ENCODE measurements around the gene METTL23. TPM values are rescaled to one million over a fixed set of nuclear protein-coding genes. Genes with fewer than 3 reads are reported as not detected.
A peak's percentile ranks its signal among the peaks of the same experiment; 100 is the strongest.

The METTL23 gene
- polyA plus RNA-seq, 1 donor from 2014 or later = 59.8 TPM

DNA sequence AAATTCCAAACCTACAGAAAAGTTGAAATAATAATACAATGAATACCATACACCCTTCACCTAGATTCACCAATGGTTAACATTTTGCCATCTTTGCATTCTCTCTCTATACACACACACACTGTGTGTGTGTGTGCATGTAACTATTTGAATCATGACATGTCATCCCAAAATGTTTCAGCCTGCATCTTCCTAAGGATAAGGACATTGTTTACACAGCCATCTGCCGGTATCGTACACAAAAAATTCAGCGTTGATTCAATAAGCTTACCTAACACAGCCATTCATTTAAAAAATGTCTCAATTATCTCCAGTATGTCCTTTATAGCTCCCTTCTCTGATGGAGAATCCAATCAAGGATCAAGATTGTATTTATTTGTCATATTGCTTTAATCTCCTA, 19.8 kb upstream of the METTL23 start:
- Histone ChIP-seq H2AFZ (ENCODE audit: low read depth, low read length) (no peak overlapping the region), H3K27me3 (ENCODE audit: insufficient read depth, low read depth, low read length) (no peaks in the 10 kb centered on the region), H3K27ac (ENCODE audit: low read length) (no peak overlapping the region), H3K9me2 (ENCODE audit: insufficient read depth, low read length) (no peaks in the 10 kb centered on the region), H3K9ac (ENCODE audit: low read length) (no peak overlapping the region), H3K4me2 (ENCODE audit: low read length) (no peak overlapping the region), H3K79me2 (replicated peaks; ENCODE audit: insufficient read depth, low read length) (peaks cover 30% of the 10 kb centered on the region), H3K4me3 (ENCODE audit: low read length) (no peak overlapping the region), H3K9me3 (ENCODE audit: low read length) (no peaks in the 10 kb centered on the region), H3F3A (ENCODE audit: insufficient read depth, low read length, poor library complexity, severe bottlenecking) (no peaks in the 10 kb centered on the region), H4K20me1 (ENCODE audit: insufficient read depth) (no peaks in the 10 kb centered on the region), H3K36me3 (ENCODE audit: insufficient read depth, low read length) (no peaks in the 10 kb centered on the region)
- no peak for TF ChIP-seq POLR2AphosphoS5 (IDR thresholded peaks at IDR 0.05)
- TF ChIP-seq, protein P1, sequence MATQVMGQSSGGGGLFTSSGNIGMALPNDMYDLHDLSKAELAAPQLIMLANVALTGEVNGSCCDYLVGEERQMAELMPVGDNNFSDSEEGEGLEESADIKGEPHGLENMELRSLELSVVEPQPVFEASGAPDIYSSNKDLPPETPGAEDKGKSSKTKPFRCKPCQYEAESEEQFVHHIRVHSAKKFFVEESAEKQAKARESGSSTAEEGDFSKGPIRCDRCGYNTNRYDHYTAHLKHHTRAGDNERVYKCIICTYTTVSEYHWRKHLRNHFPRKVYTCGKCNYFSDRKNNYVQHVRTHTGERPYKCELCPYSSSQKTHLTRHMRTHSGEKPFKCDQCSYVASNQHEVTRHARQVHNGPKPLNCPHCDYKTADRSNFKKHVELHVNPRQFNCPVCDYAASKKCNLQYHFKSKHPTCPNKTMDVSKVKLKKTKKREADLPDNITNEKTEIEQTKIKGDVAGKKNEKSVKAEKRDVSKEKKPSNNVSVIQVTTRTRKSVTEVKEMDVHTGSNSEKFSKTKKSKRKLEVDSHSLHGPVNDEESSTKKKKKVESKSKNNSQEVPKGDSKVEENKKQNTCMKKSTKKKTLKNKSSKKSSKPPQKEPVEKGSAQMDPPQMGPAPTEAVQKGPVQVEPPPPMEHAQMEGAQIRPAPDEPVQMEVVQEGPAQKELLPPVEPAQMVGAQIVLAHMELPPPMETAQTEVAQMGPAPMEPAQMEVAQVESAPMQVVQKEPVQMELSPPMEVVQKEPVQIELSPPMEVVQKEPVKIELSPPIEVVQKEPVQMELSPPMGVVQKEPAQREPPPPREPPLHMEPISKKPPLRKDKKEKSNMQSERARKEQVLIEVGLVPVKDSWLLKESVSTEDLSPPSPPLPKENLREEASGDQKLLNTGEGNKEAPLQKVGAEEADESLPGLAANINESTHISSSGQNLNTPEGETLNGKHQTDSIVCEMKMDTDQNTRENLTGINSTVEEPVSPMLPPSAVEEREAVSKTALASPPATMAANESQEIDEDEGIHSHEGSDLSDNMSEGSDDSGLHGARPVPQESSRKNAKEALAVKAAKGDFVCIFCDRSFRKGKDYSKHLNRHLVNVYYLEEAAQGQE (IDR thresholded peaks at IDR 0.05; ENCODE audit: borderline replicate concordance) = no peak
- TF ChIP-seq TAF1 (IDR thresholded peaks at IDR 0.05; ENCODE audit: low read depth) = no peak
- no peak for TF ChIP-seq MXI1 (conservative IDR thresholded peaks at IDR 0.05; ENCODE audit: poor library complexity, severe bottlenecking)
- no peak for TF ChIP-seq EZH2 (IDR thresholded peaks at IDR 0.05; ENCODE audit: borderline replicate concordance, insufficient read depth, low read length, poor library complexity, severe bottlenecking)
- no peak for TF ChIP-seq SMC3 (conservative IDR thresholded peaks at IDR 0.05; ENCODE audit: poor library complexity)
- TF ChIP-seq RAD21 (conservative IDR thresholded peaks at IDR 0.05) = no peak
- no peak for TF ChIP-seq EP300 (conservative IDR thresholded peaks at IDR 0.05; ENCODE audit: poor library complexity, severe bottlenecking)
- TF ChIP-seq, protein P2, sequence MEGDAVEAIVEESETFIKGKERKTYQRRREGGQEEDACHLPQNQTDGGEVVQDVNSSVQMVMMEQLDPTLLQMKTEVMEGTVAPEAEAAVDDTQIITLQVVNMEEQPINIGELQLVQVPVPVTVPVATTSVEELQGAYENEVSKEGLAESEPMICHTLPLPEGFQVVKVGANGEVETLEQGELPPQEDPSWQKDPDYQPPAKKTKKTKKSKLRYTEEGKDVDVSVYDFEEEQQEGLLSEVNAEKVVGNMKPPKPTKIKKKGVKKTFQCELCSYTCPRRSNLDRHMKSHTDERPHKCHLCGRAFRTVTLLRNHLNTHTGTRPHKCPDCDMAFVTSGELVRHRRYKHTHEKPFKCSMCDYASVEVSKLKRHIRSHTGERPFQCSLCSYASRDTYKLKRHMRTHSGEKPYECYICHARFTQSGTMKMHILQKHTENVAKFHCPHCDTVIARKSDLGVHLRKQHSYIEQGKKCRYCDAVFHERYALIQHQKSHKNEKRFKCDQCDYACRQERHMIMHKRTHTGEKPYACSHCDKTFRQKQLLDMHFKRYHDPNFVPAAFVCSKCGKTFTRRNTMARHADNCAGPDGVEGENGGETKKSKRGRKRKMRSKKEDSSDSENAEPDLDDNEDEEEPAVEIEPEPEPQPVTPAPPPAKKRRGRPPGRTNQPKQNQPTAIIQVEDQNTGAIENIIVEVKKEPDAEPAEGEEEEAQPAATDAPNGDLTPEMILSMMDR (IDR thresholded peaks at IDR 0.05; ENCODE audit: poor library complexity, severe bottlenecking) = no peak

DNA sequence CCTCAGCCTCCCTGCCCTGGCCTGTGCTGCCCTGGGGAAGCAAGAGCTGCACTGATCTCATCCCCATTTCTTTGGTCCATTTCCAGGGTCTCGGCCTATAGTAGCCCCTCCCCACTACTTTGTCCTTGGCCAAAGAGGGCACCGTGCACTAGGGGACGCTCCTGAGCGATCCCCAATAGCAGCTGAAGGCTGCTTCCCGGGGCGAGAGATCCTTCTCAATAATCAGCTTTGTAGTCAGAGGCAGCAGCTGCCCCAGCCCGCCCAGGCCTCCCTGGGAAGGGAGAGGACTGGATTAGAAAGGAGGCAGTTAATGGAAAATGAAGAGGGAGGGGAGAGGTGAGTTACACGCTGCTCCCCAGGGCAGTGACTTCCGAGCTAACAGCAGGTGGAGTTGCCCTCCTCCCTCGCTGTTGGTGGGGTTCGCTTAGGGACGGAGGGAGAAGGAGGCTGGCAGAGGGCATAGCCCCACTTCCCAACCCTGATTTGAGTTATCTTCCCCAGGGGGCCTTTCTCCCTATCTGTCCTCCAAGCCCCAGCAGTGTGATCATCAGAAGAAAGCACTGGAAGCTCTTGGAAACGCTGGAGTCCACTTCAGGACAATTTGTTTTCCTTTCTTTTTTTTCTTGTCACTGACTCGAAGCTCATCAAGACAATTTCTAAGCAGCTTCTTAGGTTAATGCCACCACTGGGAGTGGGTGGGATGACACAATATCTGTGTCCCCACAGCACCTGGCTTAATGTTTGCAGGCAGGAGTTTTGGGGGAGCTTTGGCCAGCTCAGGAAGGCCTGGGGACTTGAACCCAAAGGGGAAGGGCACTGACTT, 18.4 kb upstream of the METTL23 start:
- H2AFZ ChIP-seq (ENCODE audit: low read depth, low read length) = no peak overlapping the region
- no peaks in the 10 kb centered on the region for H3K27me3 ChIP-seq (ENCODE audit: insufficient read depth, low read depth, low read length)
- peak overlapping the region; percentile 16 for H3K27ac ChIP-seq (ENCODE audit: low read length)
- H3K4me2 ChIP-seq (ENCODE audit: low read length) = no peak overlapping the region
- H3K79me2 ChIP-seq (replicated peaks; ENCODE audit: insufficient read depth, low read length) = peaks cover 23% of the 10 kb centered on the region
- H3K9me3 ChIP-seq (ENCODE audit: low read length) = no peaks in the 10 kb centered on the region
- H3K4me3 ChIP-seq (ENCODE audit: low read length) = peak overlapping the region; percentile 79
- peak overlapping the region; percentile 73 for H3K9ac ChIP-seq (ENCODE audit: low read length)
- TF ChIP-seq, protein P2 (IDR thresholded peaks at IDR 0.05; ENCODE audit: poor library complexity, severe bottlenecking) = peak; percentile 58
- TF ChIP-seq EZH2 (IDR thresholded peaks at IDR 0.05; ENCODE audit: borderline replicate concordance, insufficient read depth, low read length, poor library complexity, severe bottlenecking) = no peak
- no peaks in the 10 kb centered on the region for H3F3A ChIP-seq (ENCODE audit: insufficient read depth, low read length, poor library complexity, severe bottlenecking)
- no peaks in the 10 kb centered on the region for H4K20me1 ChIP-seq (ENCODE audit: insufficient read depth)
- H3K36me3 ChIP-seq (ENCODE audit: insufficient read depth, low read length) = no peaks in the 10 kb centered on the region
- no peaks in the 10 kb centered on the region for H3K9me2 ChIP-seq (ENCODE audit: insufficient read depth, low read length)
